H9 (cell line): ENCODE data around the gene SLC16A6. TPM values are rescaled to one million over a fixed set of nuclear protein-coding genes. Genes with fewer than 3 reads are reported as not detected.

Experiments
- DNase-seq: peaks from one replicate; pipeline ENCODE4 v3.0.0-alpha.2; 2017
- H2AFZ ChIP-seq: one replicate; pipeline ENCODE4 v1.6.1; 2013; ENCODE audit warnings: mild to moderate bottlenecking, low read length, control low read depth, moderate library complexity
- H2AK5ac ChIP-seq: 2 replicates; pipeline ENCODE4 v1.6.1; 2013; ENCODE audit warnings: low read length, control low read depth, mixed read lengths; ENCODE audit not compliant: insufficient read length
- H2BK120ac ChIP-seq: one replicate; pipeline ENCODE4 v1.6.1; 2013; ENCODE audit warnings: low read depth, mild to moderate bottlenecking, low read length, control low read depth, inconsistent platforms; ENCODE audit not compliant: poor library complexity, severe bottlenecking
- H2BK12ac ChIP-seq: 2 replicates; pipeline ENCODE4 v1.6.1; 2013; ENCODE audit warnings: low read length, control low read depth, mixed read lengths, low read depth; ENCODE audit not compliant: insufficient read length
- H2BK15ac ChIP-seq: 2 replicates; pipeline ENCODE4 v1.6.1; 2013; ENCODE audit warnings: low read depth, low read length, control low read depth
- H2BK20ac ChIP-seq: one replicate; pipeline ENCODE4 v1.6.1; 2013; ENCODE audit warnings: low read depth, mild to moderate bottlenecking, low read length, control low read depth, inconsistent platforms; ENCODE audit not compliant: poor library complexity, severe bottlenecking
- H2BK5ac ChIP-seq: 2 replicates; pipeline ENCODE4 v1.6.1; 2013; ENCODE audit warnings: low read length, control low read depth, mixed read lengths; ENCODE audit not compliant: insufficient read length
- H3K14ac ChIP-seq: 2 replicates; pipeline ENCODE4 v1.6.1; 2013; ENCODE audit warnings: low read length, control low read depth; ENCODE audit not compliant: insufficient read depth
- H3K18ac ChIP-seq: 2 replicates; pipeline ENCODE4 v1.6.1; 2013; ENCODE audit warnings: low read depth, mild to moderate bottlenecking, mixed read lengths, low read length, control low read depth; ENCODE audit not compliant: insufficient read length
- H3K23ac ChIP-seq: 2 replicates; pipeline ENCODE4 v1.6.1; 2013; ENCODE audit warnings: low read length, control low read depth, mixed read lengths, low read depth; ENCODE audit not compliant: insufficient read length
- H3K23me2 ChIP-seq: 2 replicates; pipeline ENCODE4 v1.6.1; 2013; ENCODE audit warnings: low read depth, mild to moderate bottlenecking, mixed read lengths, low read length, control low read depth; ENCODE audit not compliant: insufficient read length, poor library complexity, severe bottlenecking
- H3K27ac ChIP-seq: 2 replicates; pipeline ENCODE4 v1.5.1; 2013; ENCODE audit warnings: low read length, control low read depth, mixed read lengths, low read depth; ENCODE audit not compliant: insufficient read length
- H3K27me3 ChIP-seq: 2 replicates; pipeline ENCODE4 v1.6.1; 2013; ENCODE audit warnings: low read length, control low read depth, inconsistent platforms; ENCODE audit not compliant: insufficient read depth
- H3K4ac ChIP-seq: 2 replicates; pipeline ENCODE4 v1.6.1; 2013; ENCODE audit warnings: low read depth, mild to moderate bottlenecking, control low read depth, inconsistent platforms, low read length, moderate library complexity
- H3K4me1 ChIP-seq: 2 replicates; pipeline ENCODE4 v1.6.1; 2013; ENCODE audit warnings: low read length, control low read depth, inconsistent platforms; ENCODE audit not compliant: insufficient read depth
- H3K4me2 ChIP-seq: 2 replicates; pipeline ENCODE4 v1.6.1; 2013; ENCODE audit warnings: low read length, control low read depth, mixed read lengths; ENCODE audit not compliant: insufficient read length, insufficient read depth
- H3K56ac ChIP-seq: 2 replicates; pipeline ENCODE4 v1.6.1; 2013; ENCODE audit warnings: low read depth, mild to moderate bottlenecking, mixed read lengths, low read length, control low read depth; ENCODE audit not compliant: insufficient read length
- H3K79me1 ChIP-seq: 2 replicates; pipeline ENCODE4 v1.6.1; 2013; ENCODE audit warnings: low read depth, mild to moderate bottlenecking, moderate library complexity, low read length, control low read depth, inconsistent platforms; ENCODE audit not compliant: insufficient read depth, poor library complexity, severe bottlenecking
- H3K79me2 ChIP-seq: 2 replicates; pipeline ENCODE4 v1.6.1; 2013; ENCODE audit warnings: low read length, control low read depth, inconsistent platforms; ENCODE audit not compliant: insufficient read depth
- H3K9ac ChIP-seq: 2 replicates; pipeline ENCODE4 v1.6.1; 2013; ENCODE audit warnings: low read length, control low read depth, mixed read lengths; ENCODE audit not compliant: insufficient read length; ENCODE audit errors: extremely low read depth
- H3K9me3 ChIP-seq: one replicate; pipeline ENCODE4 v1.6.1; 2013; ENCODE audit warnings: low read depth, low read length, inconsistent platforms; ENCODE audit not compliant: control insufficient read depth
- H3T11ph ChIP-seq: one replicate; pipeline ENCODE4 v1.6.1; 2013; ENCODE audit warnings: mild to moderate bottlenecking, low read length, control low read depth, inconsistent platforms
- H4K20me1 ChIP-seq: one replicate; pipeline ENCODE4 v1.6.1; 2013; ENCODE audit not compliant: control insufficient read depth, insufficient read length, insufficient read depth
- H4K5ac ChIP-seq: 2 replicates; pipeline ENCODE4 v1.6.1; 2013; ENCODE audit warnings: low read depth, mild to moderate bottlenecking, mixed read lengths, low read length, control low read depth; ENCODE audit not compliant: insufficient read length
- H4K8ac ChIP-seq: replicated peaks from 2 replicates; pipeline ENCODE4 v1.6.1; 2013; ENCODE audit warnings: low read length, control low read depth, mixed read lengths, low read depth; ENCODE audit not compliant: insufficient read length
- H4K91ac ChIP-seq: 2 replicates; pipeline ENCODE4 v1.6.1; 2013; ENCODE audit warnings: low read depth, mild to moderate bottlenecking, moderate library complexity, mixed read lengths, low read length, control low read depth; ENCODE audit not compliant: insufficient read length
- H3K27ac Mint-ChIP-seq, 3 experiments: 2 replicates in 2 of 3; 3 replicates in 1 of 3; pipeline ENCODE4 v1.8.0; 2020 to 2021; ENCODE audit warnings: mixed read lengths in 3 of 3, mild to moderate bottlenecking in 1 of 3, moderate library complexity in 1 of 3
- H3K27me3 Mint-ChIP-seq: 2 replicates; pipeline ENCODE4 v1.8.0; 2021; ENCODE audit warnings: low read depth, mild to moderate bottlenecking, moderate library complexity, mixed read lengths
- H3K36me3 Mint-ChIP-seq, 3 experiments: 2 replicates in 2 of 3; 3 replicates in 1 of 3; pipeline ENCODE4 v1.8.0; 2020 to 2021; ENCODE audit warnings: low read depth in 3 of 3, mixed read lengths in 3 of 3; ENCODE audit not compliant: insufficient read depth in 1 of 3
- H3K4me1 Mint-ChIP-seq, 2 experiments: 2 replicates each; pipeline ENCODE4 v1.8.0; 2020; ENCODE audit warnings: mixed read lengths in 2 of 2
- H3K4me3 Mint-ChIP-seq, 2 experiments: 2 replicates in 1 of 2; 3 replicates in 1 of 2; pipeline ENCODE4 v1.8.0; 2020 to 2021; ENCODE audit warnings: mild to moderate bottlenecking in 2 of 2, mixed read lengths in 2 of 2, moderate library complexity in 1 of 2
- H3K9me3 Mint-ChIP-seq, 2 experiments: 2 replicates in 1 of 2; 3 replicates in 1 of 2; pipeline ENCODE4 v1.8.0; 2020; ENCODE audit warnings: mild to moderate bottlenecking in 2 of 2, mixed read lengths in 2 of 2, moderate library complexity in 1 of 2
- WGBS: extraction: QIAGEN DNeasy Blood & Tissue Kit; methylation state at CpG from one replicate; pipeline ENCODE4 v1.1.7; 2013; ENCODE audit warnings: missing lambda C conversion rate, low lambda C conversion rate, mixed read lengths; ENCODE audit not compliant: insufficient read length; ENCODE audit errors: extremely low coverage; 5-methylcytosine and 5-hydroxymethylcytosine counted together
- long read RNA-seq: library from polyadenylated mRNA; unstranded; transcript quantifications from one replicate; pipeline ENCODE4 v2.0.0, GENCODE V29; 2020
- total RNA-seq: library from RNA; stranded (reverse); gene quantifications from 2 replicates; pipeline ENCODE4 v1.2.1, GENCODE V29; 2021
- TF ChIP-seq, protein P1 (sequence below): fragments of 200-600 bp; sonication (generic); conservative IDR thresholded peaks from 3 replicates; pipeline ENCODE4 v1.8.0; 2021; ENCODE audit warnings: antibody characterized with exemption, mild to moderate bottlenecking

The SLC16A6 gene, protein sequence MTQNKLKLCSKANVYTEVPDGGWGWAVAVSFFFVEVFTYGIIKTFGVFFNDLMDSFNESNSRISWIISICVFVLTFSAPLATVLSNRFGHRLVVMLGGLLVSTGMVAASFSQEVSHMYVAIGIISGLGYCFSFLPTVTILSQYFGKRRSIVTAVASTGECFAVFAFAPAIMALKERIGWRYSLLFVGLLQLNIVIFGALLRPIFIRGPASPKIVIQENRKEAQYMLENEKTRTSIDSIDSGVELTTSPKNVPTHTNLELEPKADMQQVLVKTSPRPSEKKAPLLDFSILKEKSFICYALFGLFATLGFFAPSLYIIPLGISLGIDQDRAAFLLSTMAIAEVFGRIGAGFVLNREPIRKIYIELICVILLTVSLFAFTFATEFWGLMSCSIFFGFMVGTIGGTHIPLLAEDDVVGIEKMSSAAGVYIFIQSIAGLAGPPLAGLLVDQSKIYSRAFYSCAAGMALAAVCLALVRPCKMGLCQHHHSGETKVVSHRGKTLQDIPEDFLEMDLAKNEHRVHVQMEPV
- 0.24 and 0.33 TPM in 2 replicates for total RNA-seq
- long read RNA-seq, result 0 reads

DNA sequence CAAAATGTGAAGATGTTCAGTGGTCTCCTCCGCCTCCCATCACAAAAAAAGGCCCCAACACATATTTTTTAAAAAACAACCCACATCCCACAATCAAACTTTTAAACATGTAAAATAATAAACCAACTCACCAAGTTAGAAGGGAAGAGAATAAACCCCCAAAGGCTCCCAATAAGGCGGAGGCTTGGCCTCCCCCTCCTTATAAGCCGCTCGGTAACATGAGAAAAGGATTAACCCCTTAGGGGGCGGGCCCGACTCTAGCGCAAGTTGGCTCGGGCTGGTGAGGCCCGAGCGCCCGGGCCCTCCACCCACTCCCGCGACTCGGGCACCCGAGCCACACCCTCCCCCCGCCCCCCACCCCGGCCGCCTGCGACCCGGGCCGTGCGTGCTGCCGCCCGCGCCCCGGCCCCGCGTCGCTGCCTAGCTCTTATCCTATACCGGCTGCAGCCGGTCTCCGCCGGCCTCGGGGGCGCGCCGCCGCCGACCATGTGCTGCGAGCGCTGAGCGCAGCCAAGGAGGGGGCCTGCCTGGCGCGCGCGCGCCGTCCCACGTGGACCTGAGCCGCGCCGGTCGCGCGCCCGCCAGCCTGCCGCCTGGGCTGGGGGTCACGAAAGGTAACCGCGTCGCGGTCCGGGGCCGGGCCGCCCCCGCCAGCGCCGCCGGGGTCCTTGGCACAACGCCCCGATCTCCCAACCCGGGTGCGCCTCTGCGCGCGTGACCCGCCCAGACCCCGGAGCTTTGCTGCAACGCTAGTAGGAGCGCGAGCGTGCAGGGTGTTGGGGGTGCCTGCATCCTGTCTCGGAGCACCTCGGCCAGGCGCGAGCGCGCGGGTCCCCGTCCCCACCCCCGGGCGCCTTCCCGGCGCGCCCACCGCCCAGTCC, at the start of gene SLC16A6, which contains the start of gene ARSG:
TSS of gene SLC16A6 (minus strand) at position 173 of the 881 bp plus-strand sequence. CDS start 12,807 bp downstream, outside the sequence.
TSS of gene ARSG (plus strand) at position 541 of the 881 bp plus-strand sequence. CDS start 15,999 bp downstream, outside the sequence.
- Histone ChIP-seq H4K20me1 (no peaks in the 10 kb centered on the region), H3K27ac (no peak within 1 kb of the TSS), H3K79me1 (no peaks in the 10 kb centered on the region), H2BK20ac (no peak within 1 kb of the TSS), H3K79me2 (no peaks in the 10 kb centered on the region), H3K18ac (peak within 1 kb of the TSS; percentile 66), H2AFZ (no peak within 1 kb of the TSS), H2BK12ac (no peak within 1 kb of the TSS), H2AK5ac (no peak within 1 kb of the TSS), H3K23ac (no peak within 1 kb of the TSS), H2BK120ac (no peak within 1 kb of the TSS), H2BK15ac (no peak within 1 kb of the TSS), H2BK5ac (no peak within 1 kb of the TSS), H3K9ac (peak within 1 kb of the TSS; percentile 58), H3K14ac (peak within 1 kb of the TSS; percentile 87), H3K4me1 (peaks cover 2% of the 10 kb centered on the region), H4K5ac (no peak within 1 kb of the TSS), H3K9me3 (no peaks in the 10 kb centered on the region), H3K56ac (no peak within 1 kb of the TSS), H3K4me2 (peak within 1 kb of the TSS; percentile 77), H4K8ac (no peak within 1 kb of the TSS), H3T11ph (no peak within 1 kb of the TSS), H3K27me3 (peaks cover 21% of the 10 kb centered on the region; the same call in 1 of the 2 replicates), H4K91ac (no peak within 1 kb of the TSS), H3K4ac (no peak within 1 kb of the TSS), H3K23me2 (peaks cover 19% of the 10 kb centered on the region)
- H3K36me3 Mint-ChIP-seq, result peaks cover 0 to 1% (median 0%) of the 10 kb centered on the region in 3 experiments; a peak in 1 of 7 replicates
- peak within 1 kb of the TSS; percentile 66 to 90 for H3K4me3 Mint-ChIP-seq
- H3K27ac Mint-ChIP-seq, result peak within 1 kb of the TSS in 1 of 3 experiments; percentile 33; a peak in 1 of 7 replicates
- peaks cover 66% of the 10 kb centered on the region for H3K27me3 Mint-ChIP-seq
- H3K9me3 Mint-ChIP-seq, result no peaks in the 10 kb centered on the region; a peak in 1 of 5 replicates
- peak; percentile 81 for DNase-seq
- TF ChIP-seq, protein P1, sequence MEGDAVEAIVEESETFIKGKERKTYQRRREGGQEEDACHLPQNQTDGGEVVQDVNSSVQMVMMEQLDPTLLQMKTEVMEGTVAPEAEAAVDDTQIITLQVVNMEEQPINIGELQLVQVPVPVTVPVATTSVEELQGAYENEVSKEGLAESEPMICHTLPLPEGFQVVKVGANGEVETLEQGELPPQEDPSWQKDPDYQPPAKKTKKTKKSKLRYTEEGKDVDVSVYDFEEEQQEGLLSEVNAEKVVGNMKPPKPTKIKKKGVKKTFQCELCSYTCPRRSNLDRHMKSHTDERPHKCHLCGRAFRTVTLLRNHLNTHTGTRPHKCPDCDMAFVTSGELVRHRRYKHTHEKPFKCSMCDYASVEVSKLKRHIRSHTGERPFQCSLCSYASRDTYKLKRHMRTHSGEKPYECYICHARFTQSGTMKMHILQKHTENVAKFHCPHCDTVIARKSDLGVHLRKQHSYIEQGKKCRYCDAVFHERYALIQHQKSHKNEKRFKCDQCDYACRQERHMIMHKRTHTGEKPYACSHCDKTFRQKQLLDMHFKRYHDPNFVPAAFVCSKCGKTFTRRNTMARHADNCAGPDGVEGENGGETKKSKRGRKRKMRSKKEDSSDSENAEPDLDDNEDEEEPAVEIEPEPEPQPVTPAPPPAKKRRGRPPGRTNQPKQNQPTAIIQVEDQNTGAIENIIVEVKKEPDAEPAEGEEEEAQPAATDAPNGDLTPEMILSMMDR, result no peak
- WGBS, result no CpG with 5 or more reads among the region's 96 CpGs
- H3K4me1 Mint-ChIP-seq, result peaks cover 54 to 57% of the 10 kb centered on the region in 2 experiments
